CD4-positive, alpha-beta T cell treated with Interleukin-17A for 4 hours (primary cell): ENCODE data around the gene CAMTA1.

Source experiments
- DNase-seq: peaks from one replicate; pipeline ENCODE4 v3.0.0-alpha.2; 2020; ENCODE audit warnings: mixed read lengths

CAMTA1 gene

DNA sequence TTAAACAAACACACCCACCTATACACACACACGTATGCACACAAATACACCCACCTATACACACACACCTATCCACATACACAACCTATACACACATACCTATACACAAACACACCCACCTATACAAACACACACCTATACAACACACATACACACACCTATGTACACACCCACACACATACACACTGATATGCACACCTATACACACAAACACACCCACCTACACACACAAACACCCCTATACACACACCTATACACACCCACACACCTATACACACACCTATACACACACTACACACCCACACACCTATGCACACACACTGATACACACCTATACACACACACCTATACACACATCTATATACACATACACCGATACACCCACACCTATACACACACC is 870.1 kb downstream of the CAMTA1 start:
- no peak for DNase-seq

DNA sequence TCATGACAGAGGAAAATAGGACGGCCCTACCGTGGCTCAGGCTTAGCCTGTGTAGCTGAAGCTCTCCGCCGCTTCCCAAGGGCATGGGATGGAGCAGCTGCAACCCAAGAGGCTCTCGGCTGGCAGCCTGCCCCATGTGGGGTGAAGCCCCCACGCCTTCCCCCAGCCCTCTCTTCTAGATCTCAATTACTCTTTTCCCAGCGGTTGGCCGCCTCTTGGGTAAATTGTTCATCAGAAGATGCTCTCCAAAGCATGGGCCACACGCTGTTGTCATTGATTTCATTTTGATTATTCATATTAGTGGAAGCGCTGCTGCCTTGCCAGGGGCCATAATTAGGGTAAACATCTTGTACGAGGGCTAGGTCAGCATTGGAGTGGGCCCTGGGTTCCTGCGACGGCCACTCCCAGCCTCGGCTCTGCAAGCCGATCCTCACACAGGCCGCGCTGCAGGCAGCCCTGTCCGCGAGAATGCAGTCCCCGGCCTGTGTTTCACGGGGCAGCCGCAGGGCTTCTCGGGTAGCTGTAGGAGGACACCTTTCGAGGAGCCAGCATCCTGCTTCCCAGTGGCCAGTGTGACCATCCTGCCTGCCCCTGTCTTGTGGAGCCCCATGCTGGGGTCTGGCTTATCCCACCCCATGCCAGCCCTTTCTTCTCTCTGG is 871.4 kb downstream of the CAMTA1 start:
- DNase-seq: no peak

DNA sequence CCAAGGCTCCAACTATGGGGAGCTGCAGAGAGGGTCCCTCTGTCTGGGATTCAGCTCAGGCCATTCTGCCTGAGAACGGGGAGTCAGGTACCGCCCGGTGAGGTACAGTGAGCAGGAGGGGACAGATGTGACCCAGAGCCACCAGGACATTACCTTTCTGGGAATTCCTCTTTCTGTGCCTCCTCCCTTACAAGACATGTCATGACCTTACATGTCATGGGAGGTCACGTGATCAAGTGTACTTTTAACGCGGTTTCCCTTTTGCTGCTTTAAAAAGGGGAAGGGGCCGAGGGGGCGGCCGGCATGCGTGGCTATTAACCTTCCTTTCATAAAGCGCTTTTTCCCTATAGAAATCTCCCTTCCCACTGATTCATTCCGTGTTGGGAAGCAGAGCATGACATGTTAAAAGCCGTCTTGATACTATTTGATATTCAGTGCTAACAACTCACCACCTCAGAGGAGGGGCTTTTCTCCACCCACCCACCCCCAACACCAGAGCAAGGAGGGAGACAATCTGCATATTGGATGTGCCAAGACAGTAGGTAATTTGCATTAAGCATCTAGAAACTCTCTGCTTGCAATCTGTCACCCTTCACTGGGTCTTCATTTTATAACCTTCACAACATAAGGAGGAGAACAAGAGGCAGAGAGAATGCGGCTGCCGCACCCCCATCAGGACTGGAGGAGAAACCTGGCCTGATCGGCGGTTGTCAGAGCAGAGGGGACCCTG is 872.2 kb downstream of the CAMTA1 start:
- DNase-seq: no peak

DNA sequence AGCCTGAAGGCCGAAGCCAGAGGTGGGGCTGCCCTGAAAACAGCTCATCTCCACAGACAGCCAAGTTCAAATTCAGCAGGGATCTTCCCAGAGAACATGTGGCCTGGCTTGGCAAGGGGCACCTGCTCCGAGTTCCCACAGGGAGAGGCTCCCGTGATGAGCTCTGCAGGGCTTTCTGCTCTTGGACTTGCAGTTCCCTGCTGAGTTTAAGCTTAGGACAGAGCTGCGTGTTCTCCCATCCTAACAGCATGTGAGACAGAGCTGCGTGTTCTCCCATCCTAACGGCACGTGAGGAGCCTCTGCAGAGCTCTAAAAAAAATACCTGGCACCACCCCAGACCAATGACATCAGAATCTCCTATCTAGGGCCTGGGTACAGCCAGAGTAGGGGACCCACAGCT is 872.8 kb downstream of the CAMTA1 start:
- DNase-seq: no peak

DNA sequence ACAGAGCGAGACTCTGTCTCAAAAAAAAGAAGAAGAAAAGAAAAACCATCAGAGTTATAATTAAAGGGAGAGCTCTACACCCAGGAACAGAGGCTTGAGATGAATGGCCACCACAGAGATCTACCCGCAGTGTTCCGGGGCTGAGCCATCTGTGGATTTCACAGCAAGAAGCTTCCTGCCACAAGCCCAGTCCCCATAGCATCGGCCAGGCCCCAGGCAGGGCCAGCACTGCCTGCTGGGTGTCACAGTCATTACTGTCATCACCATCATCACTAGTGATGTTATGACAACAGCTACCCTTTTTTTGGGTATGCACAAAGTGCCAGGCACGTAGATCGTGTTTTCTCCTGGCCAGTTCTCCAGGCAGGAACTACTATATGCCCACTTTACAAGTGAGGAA is 874.3 kb downstream of the CAMTA1 start:
- no peak for DNase-seq

DNA sequence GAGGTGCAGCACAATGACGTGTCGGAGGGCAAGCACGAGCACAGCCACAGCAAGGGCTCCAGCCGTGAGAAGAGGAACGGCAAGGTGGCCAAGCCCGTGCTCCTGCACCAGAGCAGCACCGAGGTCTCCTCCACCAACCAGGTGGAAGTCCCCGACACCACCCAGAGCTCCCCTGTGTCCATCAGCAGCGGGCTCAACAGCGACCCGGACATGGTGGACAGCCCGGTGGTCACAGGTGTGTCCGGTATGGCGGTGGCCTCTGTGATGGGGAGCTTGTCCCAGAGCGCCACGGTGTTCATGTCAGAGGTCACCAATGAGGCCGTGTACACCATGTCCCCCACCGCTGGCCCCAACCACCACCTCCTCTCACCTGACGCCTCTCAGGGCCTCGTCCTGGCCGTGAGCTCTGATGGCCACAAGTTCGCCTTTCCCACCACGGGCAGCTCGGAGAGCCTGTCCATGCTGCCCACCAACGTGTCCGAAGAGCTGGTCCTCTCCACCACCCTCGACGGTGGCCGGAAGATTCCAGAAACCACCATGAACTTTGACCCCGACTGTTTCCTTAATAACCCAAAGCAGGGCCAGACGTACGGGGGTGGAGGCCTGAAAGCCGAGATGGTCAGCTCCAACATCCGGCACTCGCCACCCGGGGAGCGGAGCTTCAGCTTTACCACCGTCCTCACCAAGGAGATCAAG is 878.3 kb downstream of the CAMTA1 start:
- DNase-seq: no peak

DNA sequence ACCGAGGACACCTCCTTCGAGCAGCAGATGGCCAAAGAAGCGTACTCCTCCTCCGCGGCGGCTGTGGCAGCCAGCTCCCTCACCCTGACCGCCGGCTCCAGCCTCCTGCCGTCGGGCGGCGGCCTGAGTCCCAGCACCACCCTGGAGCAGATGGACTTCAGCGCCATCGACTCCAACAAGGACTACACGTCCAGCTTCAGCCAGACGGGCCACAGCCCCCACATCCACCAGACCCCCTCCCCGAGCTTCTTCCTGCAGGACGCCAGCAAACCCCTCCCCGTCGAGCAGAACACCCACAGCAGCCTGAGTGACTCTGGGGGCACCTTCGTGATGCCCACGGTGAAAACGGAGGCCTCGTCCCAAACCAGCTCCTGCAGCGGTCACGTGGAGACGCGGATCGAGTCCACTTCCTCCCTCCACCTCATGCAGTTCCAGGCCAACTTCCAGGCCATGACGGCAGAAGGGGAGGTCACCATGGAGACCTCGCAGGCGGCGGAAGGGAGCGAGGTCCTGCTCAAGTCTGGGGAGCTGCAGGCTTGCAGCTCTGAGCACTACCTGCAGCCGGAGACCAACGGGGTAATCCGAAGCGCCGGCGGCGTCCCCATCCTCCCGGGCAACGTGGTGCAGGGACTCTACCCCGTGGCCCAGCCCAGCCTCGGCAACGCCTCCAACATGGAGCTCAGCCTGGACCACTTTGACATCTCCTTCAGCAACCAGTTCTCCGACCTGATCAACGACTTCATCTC is 879.1 kb downstream of the CAMTA1 start:
- no peak for DNase-seq

DNA sequence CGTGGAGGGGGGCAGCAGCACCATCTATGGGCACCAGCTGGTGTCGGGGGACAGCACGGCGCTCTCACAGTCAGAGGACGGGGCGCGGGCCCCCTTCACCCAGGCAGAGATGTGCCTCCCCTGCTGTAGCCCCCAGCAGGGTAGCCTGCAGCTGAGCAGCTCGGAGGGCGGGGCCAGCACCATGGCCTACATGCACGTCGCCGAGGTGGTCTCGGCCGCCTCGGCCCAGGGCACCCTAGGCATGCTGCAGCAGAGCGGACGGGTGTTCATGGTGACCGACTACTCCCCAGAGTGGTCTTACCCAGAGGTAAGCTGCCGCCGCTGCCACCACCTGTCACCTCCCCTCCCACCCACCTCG is 879.6 kb downstream of the CAMTA1 start:
- DNase-seq: no peak

DNA sequence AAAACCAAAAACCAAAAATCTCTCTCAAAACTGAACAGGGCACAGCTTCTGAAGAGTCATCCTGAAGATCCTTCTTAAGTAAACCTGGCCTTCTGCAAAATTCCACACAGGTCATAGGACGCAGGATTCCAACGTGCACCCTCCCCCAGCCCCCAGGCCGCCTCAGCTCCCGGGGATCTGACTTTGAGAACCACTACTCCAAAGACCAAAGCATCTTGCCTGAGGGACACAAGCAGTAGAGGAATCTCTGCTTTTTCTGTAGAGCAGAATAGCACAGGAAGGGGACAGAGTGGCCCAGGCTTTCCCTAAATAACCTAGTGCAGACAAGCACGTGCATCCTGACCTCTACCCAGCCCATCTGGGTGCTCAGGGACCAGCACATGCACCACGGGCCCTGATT is 881.0 kb downstream of the CAMTA1 start:
- DNase-seq: no peak

DNA sequence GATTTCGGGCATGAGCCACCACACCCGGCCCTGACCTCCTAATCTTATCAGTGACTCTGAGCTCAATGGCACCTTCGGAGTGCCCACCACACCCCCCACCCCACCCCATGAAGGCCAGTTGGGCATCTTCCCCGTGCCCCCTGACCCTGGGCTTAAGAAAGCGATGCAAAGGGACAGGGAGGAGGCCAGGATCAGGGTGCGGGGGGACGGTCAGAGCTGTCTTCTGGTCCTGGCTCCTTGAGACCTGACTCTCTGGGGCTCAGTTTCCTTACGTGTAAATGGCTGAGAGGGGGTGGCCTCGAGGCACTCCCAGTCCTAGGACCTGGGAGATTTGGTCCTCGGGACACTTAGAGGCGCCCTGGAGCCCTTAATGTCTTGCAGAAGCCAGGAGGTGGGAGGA is 881.9 kb downstream of the CAMTA1 start:
- no peak for DNase-seq

DNA sequence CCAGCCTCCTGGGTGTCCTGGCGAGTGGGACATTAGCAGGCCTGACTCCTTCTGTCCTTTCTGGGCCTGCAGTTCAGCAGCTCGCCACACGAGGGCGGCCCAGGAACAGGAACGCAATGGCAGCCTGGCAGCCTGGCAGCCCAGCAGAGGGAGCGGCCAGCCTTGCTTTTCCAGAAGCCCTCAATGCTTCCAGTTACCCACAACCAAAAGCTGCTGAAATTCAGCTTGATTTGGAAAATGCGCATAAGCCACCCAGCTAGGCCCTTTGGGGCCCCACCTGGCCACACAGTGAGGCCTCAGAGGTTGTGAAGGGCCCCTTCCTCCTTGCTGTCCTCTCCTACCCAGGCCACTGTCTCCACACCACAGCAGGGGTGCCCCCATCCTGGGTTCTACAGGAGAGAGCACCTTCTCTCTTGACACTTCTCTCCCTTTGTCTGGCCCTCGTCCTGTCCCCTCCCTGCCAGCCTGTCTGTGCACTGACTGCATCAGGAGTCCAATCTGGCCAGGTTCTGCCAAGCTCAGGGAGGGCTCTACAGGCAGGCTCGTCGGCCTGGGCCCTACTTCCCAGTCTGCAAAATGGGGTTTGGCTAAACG is 882.5 kb downstream of the CAMTA1 start:
- DNase-seq: peak; percentile 85

DNA sequence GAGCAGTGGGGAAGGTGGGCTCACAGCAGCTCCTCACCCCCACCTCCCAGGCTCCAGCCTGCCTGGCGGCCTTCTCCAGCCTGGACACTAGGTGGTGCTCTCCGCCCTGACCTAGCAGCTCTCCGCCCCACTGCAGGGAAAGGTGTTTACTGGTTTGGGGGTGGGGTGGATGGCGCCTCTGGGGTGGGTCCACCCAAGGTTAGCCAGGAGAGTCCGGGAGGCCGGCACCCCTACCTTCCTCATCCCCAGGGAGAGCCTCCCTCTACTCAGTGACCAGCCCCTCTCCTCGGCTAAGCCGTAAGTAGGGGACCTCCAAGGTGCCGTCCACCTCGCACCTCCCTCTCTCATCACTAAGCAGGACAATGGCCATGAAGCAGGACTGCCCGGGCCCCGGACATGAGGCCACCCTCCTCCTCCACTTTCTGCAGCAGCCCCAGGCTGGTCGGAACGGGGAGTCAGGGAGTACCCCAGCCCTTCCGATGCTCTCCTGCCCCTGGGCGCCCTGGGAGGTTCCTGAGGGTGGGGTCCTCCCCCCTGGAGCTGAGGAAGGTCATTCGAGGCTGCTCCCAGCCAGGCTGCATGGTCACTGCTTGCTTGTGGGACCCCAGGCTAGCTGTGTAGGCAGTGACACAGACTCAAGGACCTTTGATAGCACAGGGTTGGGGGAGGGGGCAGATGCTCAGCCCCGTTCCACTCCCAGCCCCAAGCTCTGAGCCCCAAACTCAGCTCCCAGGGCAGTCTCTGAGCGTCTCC is 884.5 kb downstream of the CAMTA1 start:
- DNase-seq: peak; percentile 66

DNA sequence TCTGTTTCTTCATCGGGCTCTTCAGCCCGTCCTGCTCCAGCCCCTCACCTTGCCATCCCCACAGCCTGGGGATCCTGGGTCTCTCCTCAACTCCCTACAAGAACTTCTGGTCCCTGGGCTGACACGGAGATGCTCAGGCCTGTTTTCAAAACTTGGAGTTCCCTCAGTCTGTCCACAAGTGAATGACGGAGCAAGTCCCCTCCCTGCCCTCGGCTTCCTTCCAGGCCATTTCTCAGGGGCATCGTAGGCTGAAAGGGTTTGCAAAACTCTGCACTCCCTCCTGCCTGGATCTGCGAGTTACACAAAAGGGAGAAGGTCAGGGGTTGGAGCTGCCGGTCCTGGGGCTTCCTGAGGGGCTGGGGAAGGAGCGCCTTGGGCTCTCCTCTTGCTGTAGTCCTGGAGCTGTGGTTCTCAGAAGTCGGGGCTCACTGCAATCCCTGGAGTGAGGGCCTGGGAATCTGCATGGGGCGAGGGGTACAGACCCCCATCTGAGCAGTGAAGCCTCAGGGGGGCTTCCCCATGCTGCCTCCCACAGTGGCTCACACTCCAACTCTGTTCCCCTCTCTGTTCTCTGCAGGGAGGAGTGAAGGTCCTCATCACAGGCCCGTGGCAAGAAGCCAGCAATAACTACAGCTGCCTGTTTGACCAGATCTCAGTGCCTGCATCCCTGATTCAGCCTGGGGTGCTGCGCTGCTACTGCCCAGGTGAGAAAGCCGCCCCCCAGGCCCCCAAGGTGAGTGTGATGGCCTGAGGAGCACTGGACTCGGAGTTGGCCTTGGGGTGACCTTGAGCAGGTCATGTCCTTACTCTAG is 885.3 kb downstream of the CAMTA1 start:
- no peak for DNase-seq

DNA sequence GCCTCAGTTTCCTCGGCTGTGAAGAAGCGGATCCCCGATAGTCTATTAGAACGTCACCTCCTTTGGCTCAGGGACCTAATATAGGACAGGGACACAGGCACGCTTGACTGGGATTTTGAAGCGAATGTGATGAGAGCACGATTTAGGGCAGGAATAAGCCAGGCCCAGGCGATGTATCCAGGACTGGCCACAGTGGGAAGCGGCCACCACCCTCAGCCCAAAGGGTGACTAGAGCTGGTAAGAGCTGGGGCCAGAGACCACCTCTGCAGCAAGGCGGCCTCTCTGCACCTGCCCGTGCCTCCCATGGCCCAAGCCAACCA is 885.9 kb downstream of the CAMTA1 start:
- no peak for DNase-seq

DNA sequence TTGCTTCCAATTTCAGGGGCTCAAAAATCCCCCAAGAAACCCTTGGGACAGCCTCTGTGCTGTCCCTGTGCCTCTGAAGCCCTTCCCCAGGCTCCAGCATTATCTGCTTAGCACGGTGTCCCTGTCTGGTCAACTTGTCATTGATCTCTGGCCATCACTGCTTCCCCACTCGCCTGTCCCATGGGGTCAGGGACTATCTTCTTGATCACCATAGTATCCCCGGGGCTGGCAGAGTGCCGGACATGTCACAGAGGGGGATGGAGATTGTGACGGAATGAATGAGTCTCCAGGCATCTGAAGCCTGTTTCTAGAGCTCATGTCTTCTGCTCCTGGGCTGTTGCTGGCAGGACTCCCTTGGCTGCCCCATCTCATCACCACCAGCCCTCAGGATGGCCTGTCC is 886.4 kb downstream of the CAMTA1 start:
- DNase-seq: no peak

DNA sequence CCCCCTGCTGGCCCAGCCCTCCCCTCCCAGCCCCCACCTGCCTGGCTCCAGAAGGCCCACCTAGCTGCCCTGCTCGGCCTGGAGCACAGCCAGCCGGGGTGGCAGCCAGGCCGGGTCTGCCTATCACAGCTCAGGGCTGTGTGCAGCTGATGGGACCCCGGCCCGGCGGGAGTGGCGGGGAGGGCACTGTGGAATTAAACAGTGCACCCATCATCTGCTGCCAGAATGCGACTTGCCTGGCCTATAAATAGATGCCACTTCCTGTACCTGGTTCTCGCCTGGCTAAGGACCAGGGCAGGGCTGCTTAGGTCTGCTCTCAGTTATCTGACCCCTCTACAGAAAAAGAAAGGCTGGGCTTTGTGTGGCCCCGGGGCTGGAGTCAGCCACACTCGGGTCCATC is 887.6 kb downstream of the CAMTA1 start:
- no peak for DNase-seq

DNA sequence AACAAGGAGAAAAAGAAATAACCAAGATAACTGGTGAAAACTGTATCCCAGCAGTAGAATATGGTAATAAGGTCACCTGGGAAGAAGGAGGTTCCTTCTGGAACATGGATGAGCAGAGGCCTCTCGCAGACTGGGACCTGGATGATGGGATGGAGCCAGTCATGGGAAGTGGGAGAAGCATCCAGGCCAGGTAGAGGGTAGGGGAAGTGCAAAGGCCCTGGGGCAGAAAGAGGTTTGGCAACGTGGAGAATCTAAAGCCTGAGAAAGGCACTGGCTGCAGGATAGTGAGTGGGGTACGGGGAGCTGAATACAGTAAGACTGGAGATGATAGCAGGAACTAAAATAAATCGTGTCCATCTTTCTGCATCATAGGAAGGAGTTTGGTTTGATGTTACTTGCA is 889.7 kb downstream of the CAMTA1 start:
- no peak for DNase-seq

DNA sequence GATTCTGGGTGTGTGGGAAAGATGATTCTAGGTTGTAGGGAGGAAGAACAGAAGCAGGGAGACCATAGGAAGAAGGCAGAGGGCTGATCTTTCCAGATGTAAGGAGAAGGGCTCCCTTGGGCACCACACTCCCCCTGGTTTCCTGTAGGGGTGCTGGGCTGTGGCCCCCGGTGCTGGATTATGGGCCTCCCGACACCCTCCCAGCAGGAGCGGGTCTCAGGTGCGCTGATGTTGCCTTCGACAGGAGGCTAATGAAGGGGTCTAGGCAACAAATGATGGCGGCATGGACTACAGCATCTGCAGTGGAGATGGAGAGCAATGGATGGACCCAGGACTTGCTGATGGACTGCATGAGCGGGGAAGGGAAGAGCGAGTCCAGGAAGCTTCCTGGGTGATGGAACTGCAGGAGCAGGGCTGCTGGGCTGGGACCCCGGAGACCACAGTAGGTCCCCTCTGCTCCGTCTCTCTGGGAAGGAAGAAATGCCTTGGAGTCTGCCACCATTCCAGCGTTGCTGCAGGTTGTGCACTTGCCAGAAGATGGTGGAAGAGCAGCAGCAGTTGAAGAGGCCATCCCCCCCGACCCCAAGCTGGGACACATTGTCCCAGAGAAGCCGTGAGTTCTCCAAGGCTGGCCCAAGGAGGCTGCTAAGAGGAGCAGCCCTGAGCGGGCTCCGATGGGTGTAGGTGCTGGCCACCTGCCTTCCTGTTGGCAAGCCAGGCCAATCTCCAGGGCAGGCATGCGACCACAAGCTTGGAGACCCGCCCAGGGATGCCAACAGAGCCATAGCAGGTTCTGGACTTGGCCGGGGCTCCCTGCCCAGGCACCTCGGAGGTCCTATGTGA is 890.4 kb downstream of the CAMTA1 start:
- no peak for DNase-seq

DNA sequence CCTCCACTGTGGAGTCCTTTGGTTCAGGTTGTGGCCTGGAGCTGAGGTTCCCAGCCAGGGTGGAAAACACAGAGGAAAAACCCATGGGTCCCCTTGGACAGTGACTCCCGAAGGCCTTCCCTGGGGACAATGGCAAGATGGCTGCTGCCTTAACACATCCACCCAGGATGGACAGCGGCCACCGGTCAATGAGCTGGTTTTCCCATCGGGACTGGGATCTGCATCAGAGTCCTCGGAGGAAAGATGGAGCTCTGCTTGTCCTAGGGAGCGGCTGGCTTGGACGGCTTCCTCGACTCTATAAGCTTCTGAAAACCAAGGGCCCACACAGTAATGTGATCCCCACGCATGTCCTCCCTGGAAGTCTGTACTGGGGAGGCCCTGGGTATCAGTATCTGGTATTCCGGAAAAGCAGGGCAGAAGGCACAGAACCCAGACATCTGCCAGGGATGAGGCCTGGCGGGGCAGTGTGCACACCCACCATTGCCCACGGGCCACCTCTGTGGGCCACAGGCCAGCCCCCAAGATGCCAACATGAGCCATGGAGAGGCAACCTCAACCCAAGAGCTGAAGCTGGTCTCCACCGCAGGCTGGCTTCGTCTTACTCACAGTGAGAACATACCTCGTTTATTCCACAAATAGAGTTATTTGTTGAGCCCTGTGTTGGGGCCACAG is 891.2 kb downstream of the CAMTA1 start:
- DNase-seq: no peak

DNA sequence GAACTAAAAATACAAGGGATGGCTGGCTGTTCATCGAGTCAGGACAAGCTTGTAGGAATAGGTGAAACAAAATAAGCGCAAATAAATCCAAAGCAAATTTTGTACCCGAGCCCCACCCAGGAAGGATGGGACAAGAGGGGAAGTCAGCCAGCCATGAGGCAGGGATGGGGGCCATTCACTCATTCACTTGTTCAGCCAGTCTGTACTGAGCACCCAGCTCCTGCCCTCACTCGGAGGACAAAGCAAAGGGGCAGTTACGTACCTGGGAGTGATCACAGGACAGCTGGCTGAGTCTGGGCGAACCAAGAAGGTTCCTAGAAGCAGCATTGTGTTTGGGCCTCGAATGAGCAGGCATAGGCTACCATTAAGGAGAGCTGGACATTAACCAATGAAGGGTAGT is 891.9 kb downstream of the CAMTA1 start:
- no peak for DNase-seq
